Measurements from ENCODE around the gene UBXN7. TPM values are rescaled to one million over a fixed set of nuclear protein-coding genes. Genes with fewer than 3 reads are reported as not detected.

Gene UBXN7
- polyA plus RNA-seq, 1 donor from 2014 or later: 19.6 TPM

DNA sequence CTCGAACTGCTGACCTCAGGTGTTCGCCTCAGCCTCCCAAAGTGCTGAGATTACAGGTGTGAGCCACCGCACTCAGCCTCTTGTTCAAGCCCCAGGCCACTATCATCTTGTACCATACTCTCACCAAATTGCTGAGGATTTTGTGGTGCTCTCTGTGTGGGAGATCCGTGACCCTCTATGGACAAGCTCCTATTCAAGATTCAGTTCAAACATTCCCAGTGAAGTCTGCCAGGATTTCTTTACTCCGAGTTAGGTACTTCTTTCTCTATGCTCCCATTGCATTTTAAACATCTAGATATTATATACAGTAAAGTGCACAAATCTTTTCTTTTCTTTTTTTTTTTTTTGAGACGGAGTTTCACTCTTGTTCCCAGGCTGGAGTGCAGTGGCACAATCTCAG, 93.2 kb downstream of the UBXN7 start:
- Histone ChIP-seq H3K4me3 (ENCODE audit: low read length) (no peak overlapping the region), H3F3A (ENCODE audit: insufficient read depth, low read length, poor library complexity, severe bottlenecking) (no peaks in the 10 kb centered on the region), H3K9ac (ENCODE audit: low read length) (no peak overlapping the region), H3K9me3 (ENCODE audit: low read length) (no peaks in the 10 kb centered on the region), H3K27me3 (ENCODE audit: insufficient read depth, low read depth, low read length) (no peaks in the 10 kb centered on the region), H2AFZ (ENCODE audit: low read depth, low read length) (no peak overlapping the region), H3K79me2 (replicated peaks; ENCODE audit: insufficient read depth, low read length) (no peaks in the 10 kb centered on the region), H3K4me2 (ENCODE audit: low read length) (no peak overlapping the region), H3K27ac (ENCODE audit: low read length) (no peak overlapping the region), H4K20me1 (ENCODE audit: insufficient read depth) (no peaks in the 10 kb centered on the region), H3K9me2 (ENCODE audit: insufficient read depth, low read length) (no peaks in the 10 kb centered on the region), H3K36me3 (ENCODE audit: insufficient read depth, low read length) (no peaks in the 10 kb centered on the region)
- no peak for TF ChIP-seq TAF1 (IDR thresholded peaks at IDR 0.05; ENCODE audit: low read depth)
- no peak for TF ChIP-seq EP300 (conservative IDR thresholded peaks at IDR 0.05; ENCODE audit: poor library complexity, severe bottlenecking)
- TF ChIP-seq POLR2AphosphoS5 (IDR thresholded peaks at IDR 0.05): no peak
- no peak for TF ChIP-seq RAD21 (conservative IDR thresholded peaks at IDR 0.05)
- no peak for TF ChIP-seq SMC3 (conservative IDR thresholded peaks at IDR 0.05; ENCODE audit: poor library complexity)
- TF ChIP-seq, protein P1, sequence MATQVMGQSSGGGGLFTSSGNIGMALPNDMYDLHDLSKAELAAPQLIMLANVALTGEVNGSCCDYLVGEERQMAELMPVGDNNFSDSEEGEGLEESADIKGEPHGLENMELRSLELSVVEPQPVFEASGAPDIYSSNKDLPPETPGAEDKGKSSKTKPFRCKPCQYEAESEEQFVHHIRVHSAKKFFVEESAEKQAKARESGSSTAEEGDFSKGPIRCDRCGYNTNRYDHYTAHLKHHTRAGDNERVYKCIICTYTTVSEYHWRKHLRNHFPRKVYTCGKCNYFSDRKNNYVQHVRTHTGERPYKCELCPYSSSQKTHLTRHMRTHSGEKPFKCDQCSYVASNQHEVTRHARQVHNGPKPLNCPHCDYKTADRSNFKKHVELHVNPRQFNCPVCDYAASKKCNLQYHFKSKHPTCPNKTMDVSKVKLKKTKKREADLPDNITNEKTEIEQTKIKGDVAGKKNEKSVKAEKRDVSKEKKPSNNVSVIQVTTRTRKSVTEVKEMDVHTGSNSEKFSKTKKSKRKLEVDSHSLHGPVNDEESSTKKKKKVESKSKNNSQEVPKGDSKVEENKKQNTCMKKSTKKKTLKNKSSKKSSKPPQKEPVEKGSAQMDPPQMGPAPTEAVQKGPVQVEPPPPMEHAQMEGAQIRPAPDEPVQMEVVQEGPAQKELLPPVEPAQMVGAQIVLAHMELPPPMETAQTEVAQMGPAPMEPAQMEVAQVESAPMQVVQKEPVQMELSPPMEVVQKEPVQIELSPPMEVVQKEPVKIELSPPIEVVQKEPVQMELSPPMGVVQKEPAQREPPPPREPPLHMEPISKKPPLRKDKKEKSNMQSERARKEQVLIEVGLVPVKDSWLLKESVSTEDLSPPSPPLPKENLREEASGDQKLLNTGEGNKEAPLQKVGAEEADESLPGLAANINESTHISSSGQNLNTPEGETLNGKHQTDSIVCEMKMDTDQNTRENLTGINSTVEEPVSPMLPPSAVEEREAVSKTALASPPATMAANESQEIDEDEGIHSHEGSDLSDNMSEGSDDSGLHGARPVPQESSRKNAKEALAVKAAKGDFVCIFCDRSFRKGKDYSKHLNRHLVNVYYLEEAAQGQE (IDR thresholded peaks at IDR 0.05; ENCODE audit: borderline replicate concordance): no peak
- TF ChIP-seq MXI1 (conservative IDR thresholded peaks at IDR 0.05; ENCODE audit: poor library complexity, severe bottlenecking): no peak
- no peak for TF ChIP-seq EZH2 (IDR thresholded peaks at IDR 0.05; ENCODE audit: borderline replicate concordance, insufficient read depth, low read length, poor library complexity, severe bottlenecking)
- TF ChIP-seq, protein P2, sequence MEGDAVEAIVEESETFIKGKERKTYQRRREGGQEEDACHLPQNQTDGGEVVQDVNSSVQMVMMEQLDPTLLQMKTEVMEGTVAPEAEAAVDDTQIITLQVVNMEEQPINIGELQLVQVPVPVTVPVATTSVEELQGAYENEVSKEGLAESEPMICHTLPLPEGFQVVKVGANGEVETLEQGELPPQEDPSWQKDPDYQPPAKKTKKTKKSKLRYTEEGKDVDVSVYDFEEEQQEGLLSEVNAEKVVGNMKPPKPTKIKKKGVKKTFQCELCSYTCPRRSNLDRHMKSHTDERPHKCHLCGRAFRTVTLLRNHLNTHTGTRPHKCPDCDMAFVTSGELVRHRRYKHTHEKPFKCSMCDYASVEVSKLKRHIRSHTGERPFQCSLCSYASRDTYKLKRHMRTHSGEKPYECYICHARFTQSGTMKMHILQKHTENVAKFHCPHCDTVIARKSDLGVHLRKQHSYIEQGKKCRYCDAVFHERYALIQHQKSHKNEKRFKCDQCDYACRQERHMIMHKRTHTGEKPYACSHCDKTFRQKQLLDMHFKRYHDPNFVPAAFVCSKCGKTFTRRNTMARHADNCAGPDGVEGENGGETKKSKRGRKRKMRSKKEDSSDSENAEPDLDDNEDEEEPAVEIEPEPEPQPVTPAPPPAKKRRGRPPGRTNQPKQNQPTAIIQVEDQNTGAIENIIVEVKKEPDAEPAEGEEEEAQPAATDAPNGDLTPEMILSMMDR (IDR thresholded peaks at IDR 0.05; ENCODE audit: poor library complexity, severe bottlenecking): no peak

DNA sequence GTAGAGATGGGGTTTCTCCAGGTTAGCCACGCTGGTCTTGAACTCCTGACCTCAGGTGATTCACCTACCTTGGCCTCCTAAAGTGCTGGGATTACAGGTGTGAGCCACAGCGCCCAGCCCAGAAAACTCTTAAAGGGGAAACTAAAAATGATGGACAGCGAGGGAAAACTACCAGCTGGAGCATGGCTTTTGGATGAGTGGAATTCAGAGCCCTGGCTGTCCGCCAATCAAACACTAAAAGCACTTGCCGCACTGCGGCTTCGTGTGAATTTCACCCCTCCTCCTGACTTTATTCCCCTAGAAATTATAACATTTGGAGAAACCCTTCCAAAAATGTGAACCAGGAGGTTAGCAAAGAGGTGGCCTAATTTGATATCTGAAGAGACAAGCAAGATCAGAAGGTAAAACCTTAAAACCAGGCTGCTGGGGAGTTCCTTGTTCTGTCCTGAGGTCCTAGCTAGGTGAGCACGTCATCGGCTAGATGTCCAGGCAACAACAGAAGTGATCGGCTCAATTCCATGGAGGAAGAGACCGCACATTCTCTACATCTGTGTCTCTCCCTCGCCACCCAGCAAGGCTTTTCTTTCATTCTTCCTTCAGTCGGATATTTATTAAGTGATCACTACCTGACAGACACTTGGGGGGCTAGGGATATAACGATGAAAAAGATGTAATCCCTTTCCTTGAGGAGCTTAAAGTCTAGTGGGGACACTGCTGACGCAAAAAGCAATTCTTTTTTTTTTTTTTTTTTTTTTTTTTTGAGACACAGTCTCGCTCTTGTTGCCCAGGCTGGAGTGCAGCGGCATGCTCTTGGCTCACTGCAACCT, 95.7 kb downstream of the UBXN7 start:
- Histone ChIP-seq H3K9me3 (ENCODE audit: low read length) (no peaks in the 10 kb centered on the region), H3F3A (ENCODE audit: insufficient read depth, low read length, poor library complexity, severe bottlenecking) (no peaks in the 10 kb centered on the region), H3K79me2 (replicated peaks; ENCODE audit: insufficient read depth, low read length) (no peaks in the 10 kb centered on the region), H2AFZ (ENCODE audit: low read depth, low read length) (no peak overlapping the region), H3K4me2 (ENCODE audit: low read length) (no peak overlapping the region), H3K27me3 (ENCODE audit: insufficient read depth, low read depth, low read length) (no peaks in the 10 kb centered on the region), H4K20me1 (ENCODE audit: insufficient read depth) (no peaks in the 10 kb centered on the region), H3K9ac (ENCODE audit: low read length) (no peak overlapping the region), H3K9me2 (ENCODE audit: insufficient read depth, low read length) (no peaks in the 10 kb centered on the region), H3K36me3 (ENCODE audit: insufficient read depth, low read length) (no peaks in the 10 kb centered on the region), H3K27ac (ENCODE audit: low read length) (no peak overlapping the region), H3K4me3 (ENCODE audit: low read length) (no peak overlapping the region)
- TF ChIP-seq RAD21 (conservative IDR thresholded peaks at IDR 0.05) (no peak), EZH2 (IDR thresholded peaks at IDR 0.05; ENCODE audit: borderline replicate concordance, insufficient read depth, low read length, poor library complexity, severe bottlenecking) (no peak), TAF1 (IDR thresholded peaks at IDR 0.05; ENCODE audit: low read depth) (no peak), POLR2AphosphoS5 (IDR thresholded peaks at IDR 0.05) (no peak), SMC3 (conservative IDR thresholded peaks at IDR 0.05; ENCODE audit: poor library complexity) (no peak), EP300 (conservative IDR thresholded peaks at IDR 0.05; ENCODE audit: poor library complexity, severe bottlenecking) (no peak), MXI1 (conservative IDR thresholded peaks at IDR 0.05; ENCODE audit: poor library complexity, severe bottlenecking) (no peak)
- TF ChIP-seq, protein P2 (IDR thresholded peaks at IDR 0.05; ENCODE audit: poor library complexity, severe bottlenecking): no peak
- TF ChIP-seq, protein P1 (IDR thresholded peaks at IDR 0.05; ENCODE audit: borderline replicate concordance): no peak
